PC-9 (cell line): ENCODE results near the gene SLC8A2. TPM values are rescaled to one million over a fixed set of nuclear protein-coding genes. Genes with fewer than 3 reads are reported as not detected.

ENCODE experiments used
- BruUV-seq: library from RNA; stranded (reverse); fragments of 400-500 nt; replicated peaks from 2 replicates; lab custom pipeline; 2021; lab: Mats Ljungman, UMichigan
- CTCF ChIA-PET: fragments of 300-600 bp; sonication (Branson Sonifier 250); formaldehyde crosslinking; loops from one replicate; lab custom pipeline; 2022; ENCODE audit warnings: antibody characterized with exemption; lab: Charles Lee
- POLR2A ChIA-PET: fragments of 300-600 bp; sonication (Branson Sonifier 250); formaldehyde crosslinking; loops from one replicate; lab custom pipeline; 2022; ENCODE audit warnings: antibody characterized with exemption; ENCODE audit not compliant: unreplicated experiment; lab: Charles Lee
- DNase-seq, 2 experiments: peaks; one replicate each; pipeline versions ENCODE4 v3.0.0 to v3.0.0-alpha.2; 2015 to 2022; ENCODE audit warnings: mixed read lengths in 1 of 2
- H2AFZ ChIP-seq: fragments of 200-600 bp; sonication (generic); 2 replicates; pipeline ENCODE4 v1.8.1; 2017; ENCODE audit warnings: antibody characterized with exemption
- H3F3A ChIP-seq: fragments of 200-600 bp; sonication (generic); 2 replicates; pipeline ENCODE4 v1.8.1; 2017; ENCODE audit warnings: antibody characterized with exemption, mild to moderate bottlenecking, low read depth; ENCODE audit not compliant: insufficient read depth
- H3K27ac ChIP-seq: fragments of 200-600 bp; sonication (generic); 2 replicates; pipeline ENCODE4 v1.6.1; 2016; ENCODE audit warnings: mixed run types
- H3K27me3 ChIP-seq: fragments of 200-600 bp; sonication (generic); 2 replicates; pipeline ENCODE4 v1.6.1; 2016; ENCODE audit warnings: low read depth, mixed run types; ENCODE audit not compliant: insufficient read depth
- H3K36me3 ChIP-seq: fragments of 200-600 bp; sonication (generic); 2 replicates; pipeline ENCODE4 v1.6.1; 2016; ENCODE audit warnings: low read depth, mixed run types
- H3K4me1 ChIP-seq: fragments of 200-600 bp; sonication (generic); replicated peaks from 2 replicates; pipeline ENCODE4 v1.6.1; 2016; ENCODE audit warnings: mixed run types; ENCODE audit not compliant: insufficient read depth
- H3K4me2 ChIP-seq: fragments of 200-600 bp; sonication (generic); 2 replicates; pipeline ENCODE4 v1.6.1; 2017; ENCODE audit warnings: mixed run types
- H3K4me3 ChIP-seq: fragments of 200-600 bp; sonication (generic); 2 replicates; pipeline ENCODE4 v1.6.1; 2016; ENCODE audit warnings: mixed run types
- H3K79me2 ChIP-seq: fragments of 200-600 bp; sonication (generic); 2 replicates; pipeline ENCODE4 v1.6.1; 2017; ENCODE audit warnings: low read depth, mixed run types
- H3K9me2 ChIP-seq: fragments of 200-600 bp; sonication (generic); 2 replicates; pipeline ENCODE4 v1.8.1; 2017; ENCODE audit warnings: mild to moderate bottlenecking; ENCODE audit not compliant: insufficient read depth
- H3K9me3 ChIP-seq: fragments of 200-600 bp; sonication (generic); 2 replicates; pipeline ENCODE4 v1.8.1; 2016; ENCODE audit warnings: low read depth; ENCODE audit not compliant: insufficient read depth
- H4K20me1 ChIP-seq: fragments of 200-600 bp; sonication (generic); 2 replicates; pipeline ENCODE4 v1.8.1; 2017; ENCODE audit not compliant: insufficient read depth
- EZH2 ChIP-seq: fragments of 200-600 bp; sonication (generic); IDR thresholded peaks from 2 replicates; pipeline ENCODE4 v1.8.0; 2017; ENCODE audit warnings: antibody characterized with exemption, low read depth
- intact Hi-C: fragments of 100-400 bp; cut with micrococcal nuclease; formaldehyde crosslinking; loops from one replicate; pipeline ENCODE4 v1.10.0; 2022; ENCODE audit not compliant: unreplicated experiment
- total RNA-seq: library from RNA; stranded (reverse); gene quantifications from 2 replicates; pipeline ENCODE4 v1.2.3, GENCODE V29; 2021
- TF ChIP-seq, protein P1 (sequence below): fragments of 200-600 bp; sonication (generic); conservative IDR thresholded peaks from 2 replicates; pipeline ENCODE4 v1.6.1; 2017; ENCODE audit warnings: mixed run types, antibody characterized with exemption, mild to moderate bottlenecking, moderate library complexity

SLC8A2 gene
- total RNA-seq, 1 experiment from 2014 or later = not detected

DNA sequence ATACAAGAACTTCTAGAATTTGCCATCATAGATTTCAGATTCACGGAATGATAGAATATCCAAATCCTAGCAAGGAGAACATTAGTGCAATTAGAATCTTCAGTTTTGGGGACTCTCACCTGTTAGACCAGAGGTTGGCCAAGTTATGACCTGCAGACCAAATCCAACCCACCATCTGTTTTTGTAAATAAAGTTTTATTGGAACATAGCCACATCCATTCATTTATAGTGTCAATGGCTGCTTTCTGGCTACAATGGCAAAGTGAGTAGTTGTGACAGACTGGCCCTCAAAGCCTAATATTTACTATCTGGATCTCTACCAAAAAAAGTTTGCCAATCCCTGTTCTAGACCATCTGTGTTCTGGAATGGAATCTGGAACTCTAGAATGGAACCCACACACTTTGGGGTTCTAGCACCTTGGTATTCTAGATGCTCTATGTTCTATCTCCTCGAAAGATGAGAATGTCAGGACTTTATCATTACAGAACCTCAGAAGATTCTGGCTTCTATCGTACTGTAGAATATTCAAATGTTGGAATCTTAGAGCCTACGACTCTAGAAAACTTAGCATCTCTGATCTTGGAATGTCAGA is 9.9 kb upstream of the SLC8A2 start:
- peaks cover 7% of the 10 kb centered on the region for H3K79me2 ChIP-seq
- POLR2A ChIA-PET = no interaction called here
- peaks cover 17% of the 10 kb centered on the region for H3F3A ChIP-seq
- H2AFZ ChIP-seq = no peak overlapping the region
- H3K4me2 ChIP-seq = no peak overlapping the region
- H3K4me1 ChIP-seq = peaks cover 10% of the 10 kb centered on the region; the same call in 1 of the 2 replicates
- H3K9me2 ChIP-seq = no peaks in the 10 kb centered on the region
- no peak for DNase-seq
- no peak overlapping the region for H3K4me3 ChIP-seq
- no peaks in the 10 kb centered on the region for H3K9me3 ChIP-seq
- intact Hi-C loops = no loop called here
- TF ChIP-seq, protein P1, sequence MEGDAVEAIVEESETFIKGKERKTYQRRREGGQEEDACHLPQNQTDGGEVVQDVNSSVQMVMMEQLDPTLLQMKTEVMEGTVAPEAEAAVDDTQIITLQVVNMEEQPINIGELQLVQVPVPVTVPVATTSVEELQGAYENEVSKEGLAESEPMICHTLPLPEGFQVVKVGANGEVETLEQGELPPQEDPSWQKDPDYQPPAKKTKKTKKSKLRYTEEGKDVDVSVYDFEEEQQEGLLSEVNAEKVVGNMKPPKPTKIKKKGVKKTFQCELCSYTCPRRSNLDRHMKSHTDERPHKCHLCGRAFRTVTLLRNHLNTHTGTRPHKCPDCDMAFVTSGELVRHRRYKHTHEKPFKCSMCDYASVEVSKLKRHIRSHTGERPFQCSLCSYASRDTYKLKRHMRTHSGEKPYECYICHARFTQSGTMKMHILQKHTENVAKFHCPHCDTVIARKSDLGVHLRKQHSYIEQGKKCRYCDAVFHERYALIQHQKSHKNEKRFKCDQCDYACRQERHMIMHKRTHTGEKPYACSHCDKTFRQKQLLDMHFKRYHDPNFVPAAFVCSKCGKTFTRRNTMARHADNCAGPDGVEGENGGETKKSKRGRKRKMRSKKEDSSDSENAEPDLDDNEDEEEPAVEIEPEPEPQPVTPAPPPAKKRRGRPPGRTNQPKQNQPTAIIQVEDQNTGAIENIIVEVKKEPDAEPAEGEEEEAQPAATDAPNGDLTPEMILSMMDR = no peak
- no peak for TF ChIP-seq EZH2
- H3K36me3 ChIP-seq = no peaks in the 10 kb centered on the region
- no peak overlapping the region for H3K27ac ChIP-seq
- H3K27me3 ChIP-seq = no peaks in the 10 kb centered on the region
- CTCF ChIA-PET = no interaction called here
- no peaks in the 10 kb centered on the region for H4K20me1 ChIP-seq
- no TSS peak for BruUV-seq

DNA sequence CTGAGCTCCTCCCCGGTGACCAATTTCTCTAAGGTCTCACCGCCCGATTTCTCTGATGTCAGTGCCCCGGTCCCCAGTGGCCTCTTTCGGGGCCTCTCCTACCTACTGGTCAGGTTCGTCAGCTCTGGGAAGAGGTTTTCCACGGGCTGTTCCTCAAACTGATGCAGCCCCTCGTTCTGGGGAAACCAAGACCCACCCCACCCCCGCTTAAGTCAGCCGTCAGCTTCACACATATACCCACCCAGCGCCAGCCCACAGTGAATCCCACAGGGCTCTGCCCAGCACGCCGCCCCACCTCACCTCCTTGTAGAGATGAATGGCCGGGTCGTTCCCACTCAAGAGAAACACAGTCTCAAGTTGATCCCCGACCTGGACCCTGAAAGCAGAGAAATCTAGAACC is 9.0 kb upstream of the SLC8A2 start:
- no peak overlapping the region for H2AFZ ChIP-seq
- POLR2A ChIA-PET = no interaction called here
- intact Hi-C loops = no loop called here
- H3K4me1 ChIP-seq = peaks cover 10% of the 10 kb centered on the region; the same call in 1 of the 2 replicates
- H3K36me3 ChIP-seq = no peaks in the 10 kb centered on the region
- H3F3A ChIP-seq = peaks cover 15% of the 10 kb centered on the region
- H3K9me2 ChIP-seq = no peaks in the 10 kb centered on the region
- no peaks in the 10 kb centered on the region for H3K9me3 ChIP-seq
- H3K27me3 ChIP-seq = no peaks in the 10 kb centered on the region
- TF ChIP-seq, protein P1 = no peak
- no peak for TF ChIP-seq EZH2
- DNase-seq = no peak
- H3K4me3 ChIP-seq = no peak overlapping the region
- no peaks in the 10 kb centered on the region for H4K20me1 ChIP-seq
- BruUV-seq = no TSS peak
- CTCF ChIA-PET = no interaction called here
- no peak overlapping the region for H3K27ac ChIP-seq
- H3K79me2 ChIP-seq = peaks cover 7% of the 10 kb centered on the region
- H3K4me2 ChIP-seq = no peak overlapping the region

DNA sequence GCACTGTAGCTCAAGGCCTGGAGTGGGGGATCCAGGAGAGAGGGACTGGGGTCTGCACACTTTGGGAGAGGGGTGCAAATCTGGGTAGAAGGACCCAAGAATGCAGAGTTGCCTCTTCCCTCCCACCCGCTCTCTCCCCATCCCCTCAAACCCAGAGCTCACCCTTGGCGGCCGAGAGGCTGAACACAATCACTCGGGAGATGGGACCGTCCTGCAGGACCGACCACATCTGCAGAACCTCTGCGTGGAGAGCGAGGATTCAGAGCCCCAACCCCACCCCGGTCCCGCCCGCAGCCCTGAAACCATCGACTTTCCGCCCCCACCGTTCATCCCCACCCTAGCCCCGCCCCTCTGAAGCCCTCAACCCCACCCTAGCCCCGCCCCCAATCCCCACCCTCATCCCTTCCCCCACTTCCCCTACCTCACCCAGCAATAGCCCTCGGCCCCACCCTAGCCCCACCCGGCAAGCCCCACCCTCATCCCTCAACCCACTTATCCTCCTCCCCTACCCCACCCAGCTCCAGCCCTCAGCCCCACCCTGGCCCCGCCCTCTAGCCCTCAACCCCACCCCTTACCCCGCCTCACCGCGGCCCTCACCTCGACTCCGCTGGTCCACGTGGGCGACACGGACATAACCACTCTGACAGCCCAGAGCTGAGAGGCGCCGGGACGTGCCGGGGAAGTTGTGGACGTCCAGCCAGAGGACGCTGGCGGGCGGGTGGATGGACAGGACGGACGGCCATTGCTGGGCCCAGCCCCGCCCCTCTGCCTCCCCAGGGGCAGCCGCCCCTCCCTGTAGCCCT is 8.2 kb upstream of the SLC8A2 start:
- H2AFZ ChIP-seq = no peak overlapping the region
- no peaks in the 10 kb centered on the region for H3K27me3 ChIP-seq
- no peaks in the 10 kb centered on the region for H3K36me3 ChIP-seq
- H3K4me3 ChIP-seq = no peak overlapping the region
- no peaks in the 10 kb centered on the region for H3K9me3 ChIP-seq
- no TSS peak for BruUV-seq
- H3K4me1 ChIP-seq = peaks cover 5% of the 10 kb centered on the region; the same call in 1 of the 2 replicates
- H3F3A ChIP-seq = peaks cover 11% of the 10 kb centered on the region
- no peak overlapping the region for H3K27ac ChIP-seq
- intact Hi-C loops = no loop called here
- ChIA-PET POLR2A (no interaction called here), CTCF (no interaction called here)
- H3K79me2 ChIP-seq = peaks cover 2% of the 10 kb centered on the region; the same call in 1 of the 2 replicates
- H3K4me2 ChIP-seq = no peak overlapping the region
- H3K9me2 ChIP-seq = no peaks in the 10 kb centered on the region
- no peak for DNase-seq
- no peak for TF ChIP-seq EZH2
- TF ChIP-seq, protein P1 = no peak
- H4K20me1 ChIP-seq = no peaks in the 10 kb centered on the region
